Stomach (tissue), 4 donors: ENCODE results near the gene CCDC102B.

ENCODE experiments used
- CTCF ChIP-seq, 7 experiments: fragments of 450-650 bp in 4 of 7; fragments of 200-600 bp in 3 of 7; sonication (generic) in 3 of 7; IDR thresholded peaks; one replicate each; pipeline ENCODE4 v1.5.1; 2016 to 2019; ENCODE audit warnings: antibody characterized with exemption in 7 of 7, control low read depth in 2 of 7, mild to moderate bottlenecking in 1 of 7
- EP300 ChIP-seq: sonication (generic); formaldehyde crosslinking; IDR thresholded peaks from one replicate; pipeline ENCODE4 v1.6.1; 2017; ENCODE audit warnings: antibody characterized with exemption
- POLR2AphosphoS5 ChIP-seq, 3 donors: sonication (generic); formaldehyde crosslinking; IDR thresholded peaks; one replicate each; pipeline ENCODE4 v1.6.1; 2016; ENCODE audit warnings: antibody characterized with exemption in 3 of 3

- TF ChIP-seq CTCF (IDR thresholded peaks at IDR 0.05) (no peak), EP300 (no peak), POLR2AphosphoS5 (IDR thresholded peaks at IDR 0.05) (no peak)
These were observed 32.6 kb downstream of the CCDC102B start for GRCh38 chr18:68830256-68831045.
